GM18526 (cell line): ENCODE measurements around the gene RBBP8NL.

Experiments
- POLR2A ChIP-seq: IDR thresholded peaks from 3 replicates; pipeline ENCODE4 v1.6.1; 2011; ENCODE audit not compliant: insufficient read length; ENCODE audit errors: extremely low read depth

RBBP8NL gene

GRCh38 chr20:62452475-62453095, 25.2 kb upstream of the RBBP8NL start:
- TF ChIP-seq POLR2A = no peak

- TF ChIP-seq POLR2A = no peak
Measured at GRCh38 chr20:62451970-62452369, 24.6 kb upstream of the RBBP8NL start.

GRCh38 chr20:62451156-62451767, 23.9 kb upstream of the RBBP8NL start:
- TF ChIP-seq POLR2A = no peak

GRCh38 chr20:62449951-62450691, 22.8 kb upstream of the RBBP8NL start:
- TF ChIP-seq POLR2A = no peak

GRCh38 chr20:62448788-62449187, 21.4 kb upstream of the RBBP8NL start:
- TF ChIP-seq POLR2A = no peak

GRCh38 chr20:62448038-62448437, 20.7 kb upstream of the RBBP8NL start:
- no peak for TF ChIP-seq POLR2A

GRCh38 chr20:62446888-62447869, 19.8 kb upstream of the RBBP8NL start:
- TF ChIP-seq POLR2A = no peak

- TF ChIP-seq POLR2A = no peak
Measured at GRCh38 chr20:62446481-62446880, 19.1 kb upstream of the RBBP8NL start.

- TF ChIP-seq POLR2A = no peak
Measured at GRCh38 chr20:62445553-62446340, 18.4 kb upstream of the RBBP8NL start.

GRCh38 chr20:62444286-62444685, 16.9 kb upstream of the RBBP8NL start:
- no peak for TF ChIP-seq POLR2A

GRCh38 chr20:62441987-62442539, 14.7 kb upstream of the RBBP8NL start:
- no peak for TF ChIP-seq POLR2A

- no peak for TF ChIP-seq POLR2A
Measured at GRCh38 chr20:62439218-62439617, 11.9 kb upstream of the RBBP8NL start.

GRCh38 chr20:62437927-62438326, 10.6 kb upstream of the RBBP8NL start:
- no peak for TF ChIP-seq POLR2A

- TF ChIP-seq POLR2A = no peak
Measured at GRCh38 chr20:62437496-62437895, 10.2 kb upstream of the RBBP8NL start.
